ENCODE data around the gene DVL3.

GRCh38 chr3:184126006-184126405 is 29.2 kb upstream of the DVL3 start:
- TF ChIP-seq CTCF (IDR thresholded peaks at IDR 0.05) = no peak
- no peak for TF ChIP-seq POLR2A (IDR thresholded peaks at IDR 0.05)

All from body of pancreas (tissue), 4 donors.